ENCODE data around the gene AUTS2. TPM values are rescaled to one million over a fixed set of nuclear protein-coding genes. Genes with fewer than 3 reads are reported as not detected.

The AUTS2 gene
- total RNA-seq, 1 experiment from 2014 or later: 256 TPM

DNA sequence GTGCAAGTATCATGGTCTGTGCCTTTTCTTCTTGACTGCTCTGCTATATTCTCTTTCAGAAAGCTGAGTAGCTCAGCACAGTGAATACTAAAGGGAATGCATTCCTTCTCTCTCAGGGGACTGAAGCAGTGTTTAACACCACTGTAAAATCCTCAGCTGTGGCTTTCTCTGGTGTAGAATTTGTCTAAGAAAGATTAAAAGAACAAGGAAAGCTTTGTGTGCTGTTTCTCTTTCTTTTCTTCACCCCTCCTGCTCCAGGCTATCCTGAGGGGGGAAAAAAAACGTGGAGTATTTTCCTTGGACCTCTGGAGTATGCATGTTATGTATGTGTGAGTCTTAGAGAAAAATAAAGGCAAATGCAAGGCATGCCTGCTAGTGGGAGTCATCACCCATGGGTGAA, 383.9 kb downstream of the AUTS2 start:
- H3K27ac Mint-ChIP-seq: peak overlapping the region in 2 of 3 experiments; percentile 25 to 73; a peak in 3 of 7 replicates
- peaks cover 14 to 17% of the 10 kb centered on the region in 2 experiments for H3K4me1 Mint-ChIP-seq
- no peak overlapping the region for H2BK15ac ChIP-seq (ENCODE audit: low read depth, low read length)
- no peaks in the 10 kb centered on the region for H3K79me1 ChIP-seq (ENCODE audit: insufficient read depth, low read depth, low read length, poor library complexity, severe bottlenecking)
- H3K4me1 ChIP-seq (ENCODE audit: insufficient read depth, low read length): 0 out of 2 replicates have a peak, but pooled peaks cover 3% of the 10 kb centered on the region
- no peak overlapping the region for H3K4me3 Mint-ChIP-seq
- no peak overlapping the region for H4K91ac ChIP-seq (ENCODE audit: insufficient read length, low read depth, low read length)
- no peak overlapping the region for H2BK5ac ChIP-seq (ENCODE audit: insufficient read length, low read length)
- no peak for DNase-seq
- H2AFZ ChIP-seq (ENCODE audit: low read length): no peak overlapping the region
- no peaks in the 10 kb centered on the region for H3K23me2 ChIP-seq (ENCODE audit: insufficient read length, low read depth, low read length, poor library complexity, severe bottlenecking)
- no CpG with 5 or more reads among the region's 1 CpG for WGBS (ENCODE audit: extremely low coverage, insufficient read length, low lambda C conversion rate)
- H3K9me3 ChIP-seq (ENCODE audit: control insufficient read depth, low read depth, low read length): no peaks in the 10 kb centered on the region
- H3K27ac ChIP-seq (ENCODE audit: insufficient read length, low read depth, low read length): no peak overlapping the region
- H3K23ac ChIP-seq (ENCODE audit: insufficient read length, low read depth, low read length): no peak overlapping the region
- no peak overlapping the region for H4K8ac ChIP-seq (replicated peaks; ENCODE audit: insufficient read length, low read depth, low read length)
- H3K9me3 Mint-ChIP-seq: peaks cover 0 to 3% of the 10 kb centered on the region in 2 experiments; a peak in 3 of 5 replicates
- no peak overlapping the region for H2BK120ac ChIP-seq (ENCODE audit: low read depth, low read length, poor library complexity, severe bottlenecking)
- no peak overlapping the region for H3K4me2 ChIP-seq (ENCODE audit: insufficient read depth, insufficient read length, low read length)
- H2AK5ac ChIP-seq (ENCODE audit: insufficient read length, low read length): no peak overlapping the region
- H3K18ac ChIP-seq (ENCODE audit: insufficient read length, low read depth, low read length): no peak overlapping the region
- no peak overlapping the region for H3K56ac ChIP-seq (ENCODE audit: insufficient read length, low read depth, low read length)
- H3K27me3 ChIP-seq (ENCODE audit: insufficient read depth, low read length): no peaks in the 10 kb centered on the region
- no peaks in the 10 kb centered on the region for H3K79me2 ChIP-seq (ENCODE audit: insufficient read depth, low read length)
- H4K20me1 ChIP-seq (ENCODE audit: control insufficient read depth, insufficient read depth, insufficient read length): no peaks in the 10 kb centered on the region
- H2BK12ac ChIP-seq (ENCODE audit: insufficient read length, low read depth, low read length): no peak overlapping the region
- no peaks in the 10 kb centered on the region for H3K27me3 Mint-ChIP-seq (ENCODE audit: low read depth)
- H3T11ph ChIP-seq (ENCODE audit: low read length): no peak overlapping the region
- H4K5ac ChIP-seq (ENCODE audit: insufficient read length, low read depth, low read length): no peak overlapping the region
- H2BK20ac ChIP-seq (ENCODE audit: low read depth, low read length, poor library complexity, severe bottlenecking): no peak overlapping the region
- no peaks in the 10 kb centered on the region for H3K36me3 Mint-ChIP-seq (ENCODE audit: insufficient read depth in 1 of 3, low read depth in 3 of 3)
- no peak overlapping the region for H3K9ac ChIP-seq (ENCODE audit: extremely low read depth, insufficient read length, low read length)
- no peak overlapping the region for H3K4ac ChIP-seq (ENCODE audit: low read depth, low read length)
- no peak overlapping the region for H3K14ac ChIP-seq (ENCODE audit: insufficient read depth, low read length)
- TF ChIP-seq, protein P1, sequence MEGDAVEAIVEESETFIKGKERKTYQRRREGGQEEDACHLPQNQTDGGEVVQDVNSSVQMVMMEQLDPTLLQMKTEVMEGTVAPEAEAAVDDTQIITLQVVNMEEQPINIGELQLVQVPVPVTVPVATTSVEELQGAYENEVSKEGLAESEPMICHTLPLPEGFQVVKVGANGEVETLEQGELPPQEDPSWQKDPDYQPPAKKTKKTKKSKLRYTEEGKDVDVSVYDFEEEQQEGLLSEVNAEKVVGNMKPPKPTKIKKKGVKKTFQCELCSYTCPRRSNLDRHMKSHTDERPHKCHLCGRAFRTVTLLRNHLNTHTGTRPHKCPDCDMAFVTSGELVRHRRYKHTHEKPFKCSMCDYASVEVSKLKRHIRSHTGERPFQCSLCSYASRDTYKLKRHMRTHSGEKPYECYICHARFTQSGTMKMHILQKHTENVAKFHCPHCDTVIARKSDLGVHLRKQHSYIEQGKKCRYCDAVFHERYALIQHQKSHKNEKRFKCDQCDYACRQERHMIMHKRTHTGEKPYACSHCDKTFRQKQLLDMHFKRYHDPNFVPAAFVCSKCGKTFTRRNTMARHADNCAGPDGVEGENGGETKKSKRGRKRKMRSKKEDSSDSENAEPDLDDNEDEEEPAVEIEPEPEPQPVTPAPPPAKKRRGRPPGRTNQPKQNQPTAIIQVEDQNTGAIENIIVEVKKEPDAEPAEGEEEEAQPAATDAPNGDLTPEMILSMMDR (conservative IDR thresholded peaks at IDR 0.05): no peak

Data from H9 (cell line).